GM21423 (cell line): Measurements from ENCODE around the gene STAT1.

Experiments
- ATAC-seq: cut with Tn5 transposase; IDR thresholded peaks from one replicate; pipeline ENCODE4 v1.9.1; 2021; ENCODE audit warnings: mild to moderate bottlenecking, moderate library complexity; ENCODE audit not compliant: unreplicated experiment

STAT1 gene

GRCh38 chr2:190927301-190927700 is 86.7 kb downstream of the STAT1 start:
- no peak for ATAC-seq

GRCh38 chr2:190922376-190922775 is 91.6 kb downstream of the STAT1 start:
- no peak for ATAC-seq

- no peak for ATAC-seq
These were observed 93.9 kb downstream of the STAT1 start for GRCh38 chr2:190920085-190920484.
